ENCODE results near the gene TM4SF1.

TM4SF1 gene

GRCh38 chr3:149368674-149369497, 8.6 kb downstream of the TM4SF1 start:
- H3K27ac ChIP-seq (ENCODE audit: insufficient read depth, low read length, poor library complexity, severe bottlenecking), result no peak overlapping the region
- no peaks in the 10 kb centered on the region for H3K4me1 ChIP-seq (ENCODE audit: control insufficient read depth, insufficient read depth, low read length, poor library complexity, severe bottlenecking)

GRCh38 chr3:149368201-149368673, 9.2 kb downstream of the TM4SF1 start:
- Histone ChIP-seq H3K27ac (ENCODE audit: insufficient read depth, low read length, poor library complexity, severe bottlenecking) (no peak overlapping the region), H3K36me3 (ENCODE audit: control insufficient read depth, insufficient read depth, low read length) (no peaks in the 10 kb centered on the region), H3K4me1 (ENCODE audit: control insufficient read depth, insufficient read depth, low read length, poor library complexity, severe bottlenecking) (no peaks in the 10 kb centered on the region), H3K4me3 (ENCODE audit: insufficient read depth, low read depth, low read length, poor library complexity, severe bottlenecking) (no peak overlapping the region), H3K9me3 (ENCODE audit: control insufficient read depth, low read length) (no peaks in the 10 kb centered on the region), H3K27me3 (replicated peaks; ENCODE audit: control insufficient read depth, insufficient read depth, low read length, poor library complexity, severe bottlenecking) (no peaks in the 10 kb centered on the region)
- no peak for DNase-seq

More at GRCh38 chr3:149368674-149369497, 8.6 kb downstream of the TM4SF1 start:
- no peak for DNase-seq
- no peaks in the 10 kb centered on the region for H3K27me3 ChIP-seq (replicated peaks; ENCODE audit: control insufficient read depth, insufficient read depth, low read length, poor library complexity, severe bottlenecking)
- H3K36me3 ChIP-seq (ENCODE audit: control insufficient read depth, insufficient read depth, low read length), result no peaks in the 10 kb centered on the region
- H3K9me3 ChIP-seq (ENCODE audit: control insufficient read depth, low read length), result no peaks in the 10 kb centered on the region
- no peak overlapping the region for H3K4me3 ChIP-seq (ENCODE audit: insufficient read depth, low read depth, low read length, poor library complexity, severe bottlenecking)

- Histone ChIP-seq H3K36me3 (ENCODE audit: control insufficient read depth, insufficient read depth, low read length) (no peaks in the 10 kb centered on the region), H3K4me3 (ENCODE audit: insufficient read depth, low read depth, low read length, poor library complexity, severe bottlenecking) (no peak overlapping the region), H3K4me1 (ENCODE audit: control insufficient read depth, insufficient read depth, low read length, poor library complexity, severe bottlenecking) (no peaks in the 10 kb centered on the region), H3K9me3 (ENCODE audit: control insufficient read depth, low read length) (no peaks in the 10 kb centered on the region), H3K27me3 (replicated peaks; ENCODE audit: control insufficient read depth, insufficient read depth, low read length, poor library complexity, severe bottlenecking) (no peaks in the 10 kb centered on the region), H3K27ac (ENCODE audit: insufficient read depth, low read length, poor library complexity, severe bottlenecking) (no peak overlapping the region)
- DNase-seq, result no peak
These were observed 10.3 kb downstream of the TM4SF1 start for GRCh38 chr3:149366941-149367840.

GRCh38 chr3:149366031-149366430, 11.4 kb downstream of the TM4SF1 start:
- Histone ChIP-seq H3K36me3 (ENCODE audit: control insufficient read depth, insufficient read depth, low read length) (no peaks in the 10 kb centered on the region), H3K4me3 (ENCODE audit: insufficient read depth, low read depth, low read length, poor library complexity, severe bottlenecking) (no peak overlapping the region), H3K9me3 (ENCODE audit: control insufficient read depth, low read length) (no peaks in the 10 kb centered on the region), H3K27ac (ENCODE audit: insufficient read depth, low read length, poor library complexity, severe bottlenecking) (no peak overlapping the region), H3K4me1 (ENCODE audit: control insufficient read depth, insufficient read depth, low read length, poor library complexity, severe bottlenecking) (no peaks in the 10 kb centered on the region), H3K27me3 (replicated peaks; ENCODE audit: control insufficient read depth, insufficient read depth, low read length, poor library complexity, severe bottlenecking) (no peaks in the 10 kb centered on the region)
- DNase-seq, result no peak

- no peaks in the 10 kb centered on the region for H3K27me3 ChIP-seq (replicated peaks; ENCODE audit: control insufficient read depth, insufficient read depth, low read length, poor library complexity, severe bottlenecking)
- no peak overlapping the region for H3K27ac ChIP-seq (ENCODE audit: insufficient read depth, low read length, poor library complexity, severe bottlenecking)
- no peak for DNase-seq
- H3K9me3 ChIP-seq (ENCODE audit: control insufficient read depth, low read length), result no peaks in the 10 kb centered on the region
- no peaks in the 10 kb centered on the region for H3K4me1 ChIP-seq (ENCODE audit: control insufficient read depth, insufficient read depth, low read length, poor library complexity, severe bottlenecking)
- no peak overlapping the region for H3K4me3 ChIP-seq (ENCODE audit: insufficient read depth, low read depth, low read length, poor library complexity, severe bottlenecking)
- H3K36me3 ChIP-seq (ENCODE audit: control insufficient read depth, insufficient read depth, low read length), result no peaks in the 10 kb centered on the region
These were observed 12.8 kb downstream of the TM4SF1 start for GRCh38 chr3:149364624-149365023.

GRCh38 chr3:149363053-149363452, 14.4 kb downstream of the TM4SF1 start:
- Histone ChIP-seq H3K4me1 (ENCODE audit: control insufficient read depth, insufficient read depth, low read length, poor library complexity, severe bottlenecking) (no peaks in the 10 kb centered on the region), H3K27ac (ENCODE audit: insufficient read depth, low read length, poor library complexity, severe bottlenecking) (no peak overlapping the region), H3K27me3 (replicated peaks; ENCODE audit: control insufficient read depth, insufficient read depth, low read length, poor library complexity, severe bottlenecking) (no peaks in the 10 kb centered on the region), H3K36me3 (ENCODE audit: control insufficient read depth, insufficient read depth, low read length) (no peaks in the 10 kb centered on the region), H3K4me3 (ENCODE audit: insufficient read depth, low read depth, low read length, poor library complexity, severe bottlenecking) (no peak overlapping the region), H3K9me3 (ENCODE audit: control insufficient read depth, low read length) (no peaks in the 10 kb centered on the region)
- DNase-seq, result no peak

- Histone ChIP-seq H3K9me3 (ENCODE audit: control insufficient read depth, low read length) (no peaks in the 10 kb centered on the region), H3K36me3 (ENCODE audit: control insufficient read depth, insufficient read depth, low read length) (no peaks in the 10 kb centered on the region), H3K27me3 (replicated peaks; ENCODE audit: control insufficient read depth, insufficient read depth, low read length, poor library complexity, severe bottlenecking) (no peaks in the 10 kb centered on the region), H3K4me1 (ENCODE audit: control insufficient read depth, insufficient read depth, low read length, poor library complexity, severe bottlenecking) (no peaks in the 10 kb centered on the region), H3K4me3 (ENCODE audit: insufficient read depth, low read depth, low read length, poor library complexity, severe bottlenecking) (no peak overlapping the region), H3K27ac (ENCODE audit: insufficient read depth, low read length, poor library complexity, severe bottlenecking) (no peak overlapping the region)
- no peak for DNase-seq
These were observed 15.1 kb downstream of the TM4SF1 start for GRCh38 chr3:149362366-149362765.

GRCh38 chr3:149356630-149357029, 20.8 kb downstream of the TM4SF1 start:
- DNase-seq, result no peak
- H3K9me3 ChIP-seq (ENCODE audit: control insufficient read depth, low read length), result no peaks in the 10 kb centered on the region
- no peaks in the 10 kb centered on the region for H3K4me1 ChIP-seq (ENCODE audit: control insufficient read depth, insufficient read depth, low read length, poor library complexity, severe bottlenecking)
- H3K4me3 ChIP-seq (ENCODE audit: insufficient read depth, low read depth, low read length, poor library complexity, severe bottlenecking), result no peak overlapping the region
- no peak overlapping the region for H3K27ac ChIP-seq (ENCODE audit: insufficient read depth, low read length, poor library complexity, severe bottlenecking)
- H3K36me3 ChIP-seq (ENCODE audit: control insufficient read depth, insufficient read depth, low read length), result no peaks in the 10 kb centered on the region
- no peaks in the 10 kb centered on the region for H3K27me3 ChIP-seq (replicated peaks; ENCODE audit: control insufficient read depth, insufficient read depth, low read length, poor library complexity, severe bottlenecking)

GRCh38 chr3:149356044-149356592, 21.3 kb downstream of the TM4SF1 start:
- Histone ChIP-seq H3K4me3 (ENCODE audit: insufficient read depth, low read depth, low read length, poor library complexity, severe bottlenecking) (no peak overlapping the region), H3K27ac (ENCODE audit: insufficient read depth, low read length, poor library complexity, severe bottlenecking) (no peak overlapping the region), H3K36me3 (ENCODE audit: control insufficient read depth, insufficient read depth, low read length) (no peaks in the 10 kb centered on the region), H3K27me3 (replicated peaks; ENCODE audit: control insufficient read depth, insufficient read depth, low read length, poor library complexity, severe bottlenecking) (no peaks in the 10 kb centered on the region), H3K9me3 (ENCODE audit: control insufficient read depth, low read length) (no peaks in the 10 kb centered on the region), H3K4me1 (ENCODE audit: control insufficient read depth, insufficient read depth, low read length, poor library complexity, severe bottlenecking) (no peaks in the 10 kb centered on the region)
- DNase-seq, result no peak

Data from effector memory CD4-positive, alpha-beta T cell (primary cell).